H9 (cell line): ENCODE results near the gene FAHD1. TPM values are rescaled to one million over a fixed set of nuclear protein-coding genes. Genes with fewer than 3 reads are reported as not detected.

ENCODE experiments used
- DNase-seq: peaks from one replicate; pipeline ENCODE4 v3.0.0-alpha.2; 2017
- H2AFZ ChIP-seq: one replicate; pipeline ENCODE4 v1.6.1; 2013; ENCODE audit warnings: mild to moderate bottlenecking, low read length, control low read depth, moderate library complexity
- H2AK5ac ChIP-seq: 2 replicates; pipeline ENCODE4 v1.6.1; 2013; ENCODE audit warnings: low read length, control low read depth, mixed read lengths; ENCODE audit not compliant: insufficient read length
- H2BK120ac ChIP-seq: one replicate; pipeline ENCODE4 v1.6.1; 2013; ENCODE audit warnings: low read depth, mild to moderate bottlenecking, low read length, control low read depth, inconsistent platforms; ENCODE audit not compliant: poor library complexity, severe bottlenecking
- H2BK12ac ChIP-seq: 2 replicates; pipeline ENCODE4 v1.6.1; 2013; ENCODE audit warnings: low read length, control low read depth, mixed read lengths, low read depth; ENCODE audit not compliant: insufficient read length
- H2BK15ac ChIP-seq: 2 replicates; pipeline ENCODE4 v1.6.1; 2013; ENCODE audit warnings: low read depth, low read length, control low read depth
- H2BK20ac ChIP-seq: one replicate; pipeline ENCODE4 v1.6.1; 2013; ENCODE audit warnings: low read depth, mild to moderate bottlenecking, low read length, control low read depth, inconsistent platforms; ENCODE audit not compliant: poor library complexity, severe bottlenecking
- H2BK5ac ChIP-seq: 2 replicates; pipeline ENCODE4 v1.6.1; 2013; ENCODE audit warnings: low read length, control low read depth, mixed read lengths; ENCODE audit not compliant: insufficient read length
- H3K14ac ChIP-seq: 2 replicates; pipeline ENCODE4 v1.6.1; 2013; ENCODE audit warnings: low read length, control low read depth; ENCODE audit not compliant: insufficient read depth
- H3K18ac ChIP-seq: 2 replicates; pipeline ENCODE4 v1.6.1; 2013; ENCODE audit warnings: low read depth, mild to moderate bottlenecking, mixed read lengths, low read length, control low read depth; ENCODE audit not compliant: insufficient read length
- H3K23ac ChIP-seq: 2 replicates; pipeline ENCODE4 v1.6.1; 2013; ENCODE audit warnings: low read length, control low read depth, mixed read lengths, low read depth; ENCODE audit not compliant: insufficient read length
- H3K23me2 ChIP-seq: 2 replicates; pipeline ENCODE4 v1.6.1; 2013; ENCODE audit warnings: low read depth, mild to moderate bottlenecking, mixed read lengths, low read length, control low read depth; ENCODE audit not compliant: insufficient read length, poor library complexity, severe bottlenecking
- H3K27ac ChIP-seq: 2 replicates; pipeline ENCODE4 v1.5.1; 2013; ENCODE audit warnings: low read length, control low read depth, mixed read lengths, low read depth; ENCODE audit not compliant: insufficient read length
- H3K27me3 ChIP-seq: 2 replicates; pipeline ENCODE4 v1.6.1; 2013; ENCODE audit warnings: low read length, control low read depth, inconsistent platforms; ENCODE audit not compliant: insufficient read depth
- H3K4ac ChIP-seq: 2 replicates; pipeline ENCODE4 v1.6.1; 2013; ENCODE audit warnings: low read depth, mild to moderate bottlenecking, control low read depth, inconsistent platforms, low read length, moderate library complexity
- H3K4me1 ChIP-seq: 2 replicates; pipeline ENCODE4 v1.6.1; 2013; ENCODE audit warnings: low read length, control low read depth, inconsistent platforms; ENCODE audit not compliant: insufficient read depth
- H3K4me2 ChIP-seq: 2 replicates; pipeline ENCODE4 v1.6.1; 2013; ENCODE audit warnings: low read length, control low read depth, mixed read lengths; ENCODE audit not compliant: insufficient read length, insufficient read depth
- H3K56ac ChIP-seq: 2 replicates; pipeline ENCODE4 v1.6.1; 2013; ENCODE audit warnings: low read depth, mild to moderate bottlenecking, mixed read lengths, low read length, control low read depth; ENCODE audit not compliant: insufficient read length
- H3K79me1 ChIP-seq: 2 replicates; pipeline ENCODE4 v1.6.1; 2013; ENCODE audit warnings: low read depth, mild to moderate bottlenecking, moderate library complexity, low read length, control low read depth, inconsistent platforms; ENCODE audit not compliant: insufficient read depth, poor library complexity, severe bottlenecking
- H3K79me2 ChIP-seq: 2 replicates; pipeline ENCODE4 v1.6.1; 2013; ENCODE audit warnings: low read length, control low read depth, inconsistent platforms; ENCODE audit not compliant: insufficient read depth
- H3K9ac ChIP-seq: 2 replicates; pipeline ENCODE4 v1.6.1; 2013; ENCODE audit warnings: low read length, control low read depth, mixed read lengths; ENCODE audit not compliant: insufficient read length; ENCODE audit errors: extremely low read depth
- H3K9me3 ChIP-seq: one replicate; pipeline ENCODE4 v1.6.1; 2013; ENCODE audit warnings: low read depth, low read length, inconsistent platforms; ENCODE audit not compliant: control insufficient read depth
- H3T11ph ChIP-seq: one replicate; pipeline ENCODE4 v1.6.1; 2013; ENCODE audit warnings: mild to moderate bottlenecking, low read length, control low read depth, inconsistent platforms
- H4K20me1 ChIP-seq: one replicate; pipeline ENCODE4 v1.6.1; 2013; ENCODE audit not compliant: control insufficient read depth, insufficient read length, insufficient read depth
- H4K5ac ChIP-seq: 2 replicates; pipeline ENCODE4 v1.6.1; 2013; ENCODE audit warnings: low read depth, mild to moderate bottlenecking, mixed read lengths, low read length, control low read depth; ENCODE audit not compliant: insufficient read length
- H4K8ac ChIP-seq: replicated peaks from 2 replicates; pipeline ENCODE4 v1.6.1; 2013; ENCODE audit warnings: low read length, control low read depth, mixed read lengths, low read depth; ENCODE audit not compliant: insufficient read length
- H4K91ac ChIP-seq: 2 replicates; pipeline ENCODE4 v1.6.1; 2013; ENCODE audit warnings: low read depth, mild to moderate bottlenecking, moderate library complexity, mixed read lengths, low read length, control low read depth; ENCODE audit not compliant: insufficient read length
- H3K27ac Mint-ChIP-seq, 3 experiments: 2 replicates in 2 of 3; 3 replicates in 1 of 3; pipeline ENCODE4 v1.8.0; 2020 to 2021; ENCODE audit warnings: mixed read lengths in 3 of 3, mild to moderate bottlenecking in 1 of 3, moderate library complexity in 1 of 3
- H3K27me3 Mint-ChIP-seq: 2 replicates; pipeline ENCODE4 v1.8.0; 2021; ENCODE audit warnings: low read depth, mild to moderate bottlenecking, moderate library complexity, mixed read lengths
- H3K36me3 Mint-ChIP-seq, 3 experiments: 2 replicates in 2 of 3; 3 replicates in 1 of 3; pipeline ENCODE4 v1.8.0; 2020 to 2021; ENCODE audit warnings: low read depth in 3 of 3, mixed read lengths in 3 of 3; ENCODE audit not compliant: insufficient read depth in 1 of 3
- H3K4me1 Mint-ChIP-seq, 2 experiments: 2 replicates each; pipeline ENCODE4 v1.8.0; 2020; ENCODE audit warnings: mixed read lengths in 2 of 2
- H3K4me3 Mint-ChIP-seq, 2 experiments: 2 replicates in 1 of 2; 3 replicates in 1 of 2; pipeline ENCODE4 v1.8.0; 2020 to 2021; ENCODE audit warnings: mild to moderate bottlenecking in 2 of 2, mixed read lengths in 2 of 2, moderate library complexity in 1 of 2
- H3K9me3 Mint-ChIP-seq, 2 experiments: 2 replicates in 1 of 2; 3 replicates in 1 of 2; pipeline ENCODE4 v1.8.0; 2020; ENCODE audit warnings: mild to moderate bottlenecking in 2 of 2, mixed read lengths in 2 of 2, moderate library complexity in 1 of 2
- WGBS: extraction: QIAGEN DNeasy Blood & Tissue Kit; methylation state at CpG from one replicate; pipeline ENCODE4 v1.1.7; 2013; ENCODE audit warnings: missing lambda C conversion rate, low lambda C conversion rate, mixed read lengths; ENCODE audit not compliant: insufficient read length; ENCODE audit errors: extremely low coverage; 5-methylcytosine and 5-hydroxymethylcytosine counted together
- total RNA-seq: library from RNA; stranded (reverse); gene quantifications from 2 replicates; pipeline ENCODE4 v1.2.1, GENCODE V29; 2021
- TF ChIP-seq, protein P1 (sequence below): fragments of 200-600 bp; sonication (generic); conservative IDR thresholded peaks from 3 replicates; pipeline ENCODE4 v1.8.0; 2021; ENCODE audit warnings: antibody characterized with exemption, mild to moderate bottlenecking

The FAHD1 gene
- total RNA-seq, 1 experiment from 2014 or later = 16.2 TPM

DNA sequence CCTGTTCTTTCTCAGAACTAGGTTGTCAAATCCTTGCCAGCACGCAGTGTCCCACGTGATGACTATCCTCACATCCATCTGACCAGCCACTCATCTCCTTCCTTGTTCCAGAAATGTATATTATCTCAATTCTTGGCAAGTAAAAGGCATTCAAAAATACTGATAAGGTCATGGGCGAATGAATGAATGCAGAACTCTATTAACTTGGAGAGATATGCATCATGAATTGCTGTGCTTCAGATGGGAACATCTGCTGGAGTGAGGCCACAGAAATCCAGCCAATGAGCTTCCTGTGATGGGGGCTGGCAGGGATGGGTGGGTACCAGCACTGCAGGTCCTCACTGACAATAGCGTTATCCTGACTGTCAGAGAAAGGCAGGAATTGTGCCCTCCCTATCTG lies 19.0 kb downstream of the FAHD1 start:
- Histone ChIP-seq H3K9ac (no peak overlapping the region), H2AFZ (no peak overlapping the region), H2BK20ac (no peak overlapping the region), H3K79me2 (no peaks in the 10 kb centered on the region), H3K56ac (no peak overlapping the region), H2BK12ac (no peak overlapping the region), H3K79me1 (no peaks in the 10 kb centered on the region), H3K9me3 (no peaks in the 10 kb centered on the region), H3K23me2 (no peaks in the 10 kb centered on the region), H3K4me1 (no peaks in the 10 kb centered on the region), H3K27me3 (no peaks in the 10 kb centered on the region), H2BK5ac (no peak overlapping the region), H4K5ac (no peak overlapping the region), H3K23ac (no peak overlapping the region), H4K91ac (no peak overlapping the region), H2BK120ac (no peak overlapping the region), H3K27ac (no peak overlapping the region), H3K4ac (no peak overlapping the region), H3T11ph (no peak overlapping the region), H4K8ac (no peak overlapping the region), H3K18ac (no peak overlapping the region), H2AK5ac (no peak overlapping the region), H2BK15ac (no peak overlapping the region), H3K4me2 (no peak overlapping the region), H3K14ac (no peak overlapping the region), H4K20me1 (no peaks in the 10 kb centered on the region)
- Mint-ChIP-seq H3K4me1 (no peaks in the 10 kb centered on the region), H3K9me3 (no peaks in the 10 kb centered on the region; a peak in 1 of 5 replicates), H3K4me3 (no peak overlapping the region), H3K27ac (no peak overlapping the region), H3K36me3 (no peaks in the 10 kb centered on the region), H3K27me3 (peaks cover 24% of the 10 kb centered on the region)
- WGBS = no CpG with 5 or more reads among the region's 4 CpGs
- TF ChIP-seq, protein P1, sequence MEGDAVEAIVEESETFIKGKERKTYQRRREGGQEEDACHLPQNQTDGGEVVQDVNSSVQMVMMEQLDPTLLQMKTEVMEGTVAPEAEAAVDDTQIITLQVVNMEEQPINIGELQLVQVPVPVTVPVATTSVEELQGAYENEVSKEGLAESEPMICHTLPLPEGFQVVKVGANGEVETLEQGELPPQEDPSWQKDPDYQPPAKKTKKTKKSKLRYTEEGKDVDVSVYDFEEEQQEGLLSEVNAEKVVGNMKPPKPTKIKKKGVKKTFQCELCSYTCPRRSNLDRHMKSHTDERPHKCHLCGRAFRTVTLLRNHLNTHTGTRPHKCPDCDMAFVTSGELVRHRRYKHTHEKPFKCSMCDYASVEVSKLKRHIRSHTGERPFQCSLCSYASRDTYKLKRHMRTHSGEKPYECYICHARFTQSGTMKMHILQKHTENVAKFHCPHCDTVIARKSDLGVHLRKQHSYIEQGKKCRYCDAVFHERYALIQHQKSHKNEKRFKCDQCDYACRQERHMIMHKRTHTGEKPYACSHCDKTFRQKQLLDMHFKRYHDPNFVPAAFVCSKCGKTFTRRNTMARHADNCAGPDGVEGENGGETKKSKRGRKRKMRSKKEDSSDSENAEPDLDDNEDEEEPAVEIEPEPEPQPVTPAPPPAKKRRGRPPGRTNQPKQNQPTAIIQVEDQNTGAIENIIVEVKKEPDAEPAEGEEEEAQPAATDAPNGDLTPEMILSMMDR = no peak
- DNase-seq = no peak
